Measurements from ENCODE around the gene ACAP2.

ACAP2 gene

GRCh38 chr3:195240171-195240701 lies 202.6 kb downstream of the ACAP2 start:
- Histone ChIP-seq H3K79me2 (ENCODE audit: control insufficient read depth, low read length) (peaks cover 7% of the 10 kb centered on the region; the same call in 1 of the 2 replicates), H3K9me3 (ENCODE audit: control insufficient read depth, insufficient read depth, low read length) (no peaks in the 10 kb centered on the region), H3K4me3 (ENCODE audit: low read length) (no peak overlapping the region), H3F3A (ENCODE audit: control insufficient read depth, insufficient read depth) (no peaks in the 10 kb centered on the region), H3K4me2 (ENCODE audit: low read length) (no peak overlapping the region), H3K9me2 (replicated peaks; ENCODE audit: control insufficient read depth, low read length) (no peaks in the 10 kb centered on the region), H4K20me1 (ENCODE audit: control insufficient read depth, insufficient read depth, low read depth, low read length) (no peaks in the 10 kb centered on the region), H3K27me3 (ENCODE audit: control insufficient read depth, low read length) (no peaks in the 10 kb centered on the region), H3K4me1 (ENCODE audit: control insufficient read depth, low read length) (no peaks in the 10 kb centered on the region), H3K36me3 (ENCODE audit: control insufficient read depth, low read length) (no peaks in the 10 kb centered on the region), H3K27ac (ENCODE audit: low read depth, low read length) (no peak overlapping the region)
- TF ChIP-seq, protein P1, sequence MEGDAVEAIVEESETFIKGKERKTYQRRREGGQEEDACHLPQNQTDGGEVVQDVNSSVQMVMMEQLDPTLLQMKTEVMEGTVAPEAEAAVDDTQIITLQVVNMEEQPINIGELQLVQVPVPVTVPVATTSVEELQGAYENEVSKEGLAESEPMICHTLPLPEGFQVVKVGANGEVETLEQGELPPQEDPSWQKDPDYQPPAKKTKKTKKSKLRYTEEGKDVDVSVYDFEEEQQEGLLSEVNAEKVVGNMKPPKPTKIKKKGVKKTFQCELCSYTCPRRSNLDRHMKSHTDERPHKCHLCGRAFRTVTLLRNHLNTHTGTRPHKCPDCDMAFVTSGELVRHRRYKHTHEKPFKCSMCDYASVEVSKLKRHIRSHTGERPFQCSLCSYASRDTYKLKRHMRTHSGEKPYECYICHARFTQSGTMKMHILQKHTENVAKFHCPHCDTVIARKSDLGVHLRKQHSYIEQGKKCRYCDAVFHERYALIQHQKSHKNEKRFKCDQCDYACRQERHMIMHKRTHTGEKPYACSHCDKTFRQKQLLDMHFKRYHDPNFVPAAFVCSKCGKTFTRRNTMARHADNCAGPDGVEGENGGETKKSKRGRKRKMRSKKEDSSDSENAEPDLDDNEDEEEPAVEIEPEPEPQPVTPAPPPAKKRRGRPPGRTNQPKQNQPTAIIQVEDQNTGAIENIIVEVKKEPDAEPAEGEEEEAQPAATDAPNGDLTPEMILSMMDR (IDR thresholded peaks at IDR 0.05; ENCODE audit: low read depth, low read length, poor library complexity, severe bottlenecking), result no peak
- no peak for TF ChIP-seq EZH2phosphoT487 (IDR thresholded peaks at IDR 0.05; ENCODE audit: borderline replicate concordance, low read length)

DNA sequence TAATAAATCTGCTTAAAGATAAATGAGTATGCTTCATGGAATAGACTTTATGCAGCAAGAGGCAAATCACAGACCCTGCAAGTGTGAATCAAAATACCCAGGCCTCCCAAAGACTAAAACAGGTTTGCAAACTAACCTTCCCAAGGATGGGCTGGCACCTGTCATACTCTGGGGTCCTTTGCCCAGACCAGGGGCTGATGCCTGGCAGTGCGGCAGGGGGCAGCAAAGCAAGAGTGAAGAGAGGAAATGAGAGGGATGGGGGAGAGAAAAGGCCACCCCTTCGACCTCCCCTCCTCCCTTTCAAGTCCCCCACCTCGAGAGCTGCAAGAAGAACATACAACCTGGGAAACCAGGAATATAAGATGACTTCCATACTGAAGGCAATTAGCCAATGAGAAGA lies 203.7 kb downstream of the ACAP2 start:
- Histone ChIP-seq H3K27me3 (ENCODE audit: control insufficient read depth, low read length) (no peaks in the 10 kb centered on the region), H3K9me2 (replicated peaks; ENCODE audit: control insufficient read depth, low read length) (no peaks in the 10 kb centered on the region), H3K4me1 (ENCODE audit: control insufficient read depth, low read length) (no peaks in the 10 kb centered on the region), H3K4me2 (ENCODE audit: low read length) (no peak overlapping the region), H3K36me3 (ENCODE audit: control insufficient read depth, low read length) (no peaks in the 10 kb centered on the region), H4K20me1 (ENCODE audit: control insufficient read depth, insufficient read depth, low read depth, low read length) (no peaks in the 10 kb centered on the region), H3K79me2 (ENCODE audit: control insufficient read depth, low read length) (peaks cover 7% of the 10 kb centered on the region; the same call in 1 of the 2 replicates), H3K27ac (ENCODE audit: low read depth, low read length) (no peak overlapping the region), H3F3A (ENCODE audit: control insufficient read depth, insufficient read depth) (no peaks in the 10 kb centered on the region), H3K4me3 (ENCODE audit: low read length) (no peak overlapping the region), H3K9me3 (ENCODE audit: control insufficient read depth, insufficient read depth, low read length) (no peaks in the 10 kb centered on the region)
- no peak for TF ChIP-seq EZH2phosphoT487 (IDR thresholded peaks at IDR 0.05; ENCODE audit: borderline replicate concordance, low read length)
- TF ChIP-seq, protein P1 (IDR thresholded peaks at IDR 0.05; ENCODE audit: low read depth, low read length, poor library complexity, severe bottlenecking), result no peak

GRCh38 chr3:195238586-195239118 lies 204.2 kb downstream of the ACAP2 start:
- Histone ChIP-seq H3K9me2 (replicated peaks; ENCODE audit: control insufficient read depth, low read length) (no peaks in the 10 kb centered on the region), H3K4me1 (ENCODE audit: control insufficient read depth, low read length) (no peaks in the 10 kb centered on the region), H3K4me2 (ENCODE audit: low read length) (no peak overlapping the region), H3F3A (ENCODE audit: control insufficient read depth, insufficient read depth) (no peaks in the 10 kb centered on the region), H4K20me1 (ENCODE audit: control insufficient read depth, insufficient read depth, low read depth, low read length) (no peaks in the 10 kb centered on the region), H3K79me2 (ENCODE audit: control insufficient read depth, low read length) (0 out of 2 replicates have a peak, but pooled peaks cover 4% of the 10 kb centered on the region), H3K27me3 (ENCODE audit: control insufficient read depth, low read length) (no peaks in the 10 kb centered on the region), H3K4me3 (ENCODE audit: low read length) (no peak overlapping the region), H3K36me3 (ENCODE audit: control insufficient read depth, low read length) (no peaks in the 10 kb centered on the region), H3K9me3 (ENCODE audit: control insufficient read depth, insufficient read depth, low read length) (no peaks in the 10 kb centered on the region), H3K27ac (ENCODE audit: low read depth, low read length) (no peak overlapping the region)
- TF ChIP-seq EZH2phosphoT487 (IDR thresholded peaks at IDR 0.05; ENCODE audit: borderline replicate concordance, low read length), result no peak
- TF ChIP-seq, protein P1 (IDR thresholded peaks at IDR 0.05; ENCODE audit: low read depth, low read length, poor library complexity, severe bottlenecking), result no peak
